Keratinocyte (primary cell): ENCODE results near the gene CIB4.

Experiments
- CTCF ChIP-seq, 3 experiments: IDR thresholded peaks in 1 of 3; conservative IDR thresholded peaks in 1 of 3; optimal IDR thresholded peaks in 1 of 3; 2 replicates in 2 of 3; 3 replicates in 1 of 3; pipeline versions ENCODE3 to v1.5.1; 2011; ENCODE audit warnings: low read length in 3 of 3, mild to moderate bottlenecking in 3 of 3, moderate library complexity in 2 of 3, control low read depth in 1 of 3, inconsistent platforms in 1 of 3; ENCODE audit not compliant: insufficient read depth in 2 of 3; ENCODE audit errors: extremely low read depth in 1 of 3
- EZH2 ChIP-seq: IDR thresholded peaks from one replicate; pipeline ENCODE4 v1.6.1; 2012; ENCODE audit warnings: inconsistent platforms, mild to moderate bottlenecking, low read length, moderate library complexity

GRCh38 chr2:26620031-26620605, 21.0 kb downstream of the CIB4 start:
- TF ChIP-seq CTCF (optimal IDR thresholded peaks at IDR 0.05 in 1 of 3, IDR thresholded peaks at IDR 0.05 in 1 of 3, conservative IDR thresholded peaks at IDR 0.05 in 1 of 3; ENCODE audit: extremely low read depth in 1 of 3, insufficient read depth in 2 of 3, low read length in 3 of 3) (no peak), EZH2 (no peak)
